Measurements from ENCODE around the gene CHAT.

CHAT gene

DNA sequence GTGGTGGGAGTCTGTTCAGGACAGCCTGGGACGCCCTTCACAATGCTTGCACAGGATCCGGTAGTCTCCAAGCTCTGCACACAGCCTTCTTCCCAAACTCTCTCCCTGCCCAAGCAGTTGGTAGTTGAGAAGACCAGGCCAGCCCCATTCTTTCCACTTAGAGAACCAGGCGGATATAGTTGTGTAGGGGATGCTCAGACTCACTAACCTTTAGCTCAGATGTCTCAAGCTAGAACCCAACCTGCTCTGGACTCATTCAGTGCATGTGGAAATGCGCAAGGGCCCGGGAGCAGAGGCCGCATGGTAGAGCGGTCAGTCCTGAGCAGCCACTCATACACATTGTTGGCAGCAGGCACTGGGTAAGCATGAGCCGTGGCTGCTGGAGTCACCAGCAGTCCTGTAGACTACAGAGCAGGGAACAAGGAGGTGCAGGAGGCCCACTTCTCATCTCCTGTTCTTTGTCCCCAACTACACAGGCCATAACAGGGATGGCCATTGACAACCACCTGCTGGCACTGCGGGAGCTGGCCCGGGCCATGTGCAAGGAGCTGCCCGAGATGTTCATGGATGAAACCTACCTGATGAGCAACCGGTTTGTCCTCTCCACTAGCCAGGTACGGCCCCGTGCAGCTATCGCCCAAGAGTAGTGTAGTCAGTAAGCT lies 48.5 kb downstream of the CHAT start:
- no peak for DNase-seq (ENCODE audit: low read depth)
- no peak for TF ChIP-seq CTCF (conservative IDR thresholded peaks at IDR 0.05; ENCODE audit: low read length)
- no peak overlapping the region for H3K4me3 ChIP-seq (ENCODE audit: low read length)

DNA sequence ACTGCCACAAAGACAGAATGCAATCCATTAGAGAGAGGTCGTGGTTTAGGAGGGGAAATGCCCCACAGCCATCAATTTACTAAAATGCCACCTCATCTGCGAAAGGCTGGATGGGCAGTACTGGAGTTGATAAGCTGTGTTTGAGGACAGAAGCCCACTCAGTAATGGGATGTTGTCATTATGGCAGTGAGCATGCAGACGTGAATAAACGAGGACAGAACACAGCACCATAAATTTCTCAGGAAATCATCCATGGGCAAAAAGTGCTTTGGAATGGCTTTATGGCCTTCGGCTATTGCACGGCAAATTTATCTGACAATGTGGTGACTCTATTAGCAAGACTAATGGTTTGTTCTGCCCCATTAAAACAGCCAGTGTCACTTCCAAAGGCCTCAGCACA lies 49.8 kb downstream of the CHAT start:
- no peak overlapping the region for H3K4me3 ChIP-seq (ENCODE audit: low read length)
- TF ChIP-seq CTCF (conservative IDR thresholded peaks at IDR 0.05; ENCODE audit: low read length) = no peak
- no peak for DNase-seq (ENCODE audit: low read depth)

DNA sequence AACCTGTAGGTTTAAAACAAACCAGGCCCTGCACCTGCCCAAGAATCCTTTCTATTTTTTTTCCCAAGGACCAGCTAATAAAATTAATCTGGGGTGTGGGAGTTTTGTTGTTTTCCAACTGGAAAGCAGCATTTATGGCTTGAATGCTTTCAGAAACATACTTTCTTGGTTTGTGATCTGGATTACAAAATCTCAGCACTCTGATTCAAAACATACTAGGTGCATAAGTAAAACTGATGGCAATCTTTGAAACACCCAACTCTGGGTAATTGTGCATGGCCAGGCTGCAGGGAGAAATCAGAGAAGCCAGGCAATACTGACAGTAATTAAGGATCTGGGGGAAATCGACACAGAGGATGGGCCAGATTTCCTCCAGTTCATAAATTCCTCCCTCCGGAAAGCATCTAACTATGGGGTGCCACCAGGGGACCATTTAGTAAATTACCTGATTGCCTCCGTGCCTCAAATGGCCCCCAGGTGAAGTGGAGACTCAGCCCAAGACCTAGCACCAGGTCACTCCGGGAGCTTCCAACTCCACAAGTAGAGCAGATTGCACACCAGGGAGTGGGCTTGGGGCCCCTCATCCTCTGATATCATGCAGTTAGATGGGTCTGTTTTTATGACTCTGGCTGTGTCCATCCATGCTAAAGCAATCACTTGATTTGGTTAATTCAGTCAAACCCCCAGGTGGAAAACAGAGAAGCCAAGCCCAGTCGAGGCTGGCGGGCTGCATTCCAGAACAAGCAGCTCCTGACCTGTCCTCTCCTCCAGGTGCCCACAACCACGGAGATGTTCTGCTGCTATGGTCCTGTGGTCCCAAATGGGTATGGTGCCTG lies 50.4 kb downstream of the CHAT start:
- H3K4me3 ChIP-seq (ENCODE audit: low read length) = no peak overlapping the region
- no peak for DNase-seq (ENCODE audit: low read depth)
- TF ChIP-seq CTCF (conservative IDR thresholded peaks at IDR 0.05; ENCODE audit: low read length) = no peak

DNA sequence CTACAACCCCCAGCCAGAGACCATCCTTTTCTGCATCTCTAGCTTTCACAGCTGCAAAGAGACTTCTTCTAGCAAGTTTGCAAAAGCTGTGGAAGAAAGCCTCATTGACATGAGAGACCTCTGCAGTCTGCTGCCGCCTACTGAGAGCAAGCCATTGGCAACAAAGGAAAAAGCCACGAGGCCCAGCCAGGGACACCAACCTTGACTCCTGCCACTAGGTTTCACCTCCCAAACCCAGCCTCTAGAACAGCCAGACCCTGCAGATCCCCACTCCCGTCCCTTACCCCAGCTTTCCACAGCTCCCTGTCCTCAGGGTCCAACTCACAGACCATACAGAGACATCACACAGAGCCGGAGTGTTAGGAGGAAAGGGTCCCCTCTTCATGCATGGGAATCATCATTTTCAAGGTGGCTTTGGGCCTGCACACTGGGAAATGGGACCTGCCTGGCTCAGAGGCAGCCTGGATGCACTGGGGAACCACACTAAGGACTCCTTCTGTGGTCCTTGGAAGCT lies 51.1 kb downstream of the CHAT start:
- DNase-seq (ENCODE audit: low read depth) = no peak
- TF ChIP-seq CTCF (conservative IDR thresholded peaks at IDR 0.05; ENCODE audit: low read length) = no peak
- H3K4me3 ChIP-seq (ENCODE audit: low read length) = no peak overlapping the region

- no peak overlapping the region for H3K4me3 ChIP-seq (ENCODE audit: low read length)
- DNase-seq (ENCODE audit: low read depth) = no peak
- TF ChIP-seq CTCF (conservative IDR thresholded peaks at IDR 0.05; ENCODE audit: low read length) = no peak
These were observed 52.3 kb downstream of the CHAT start for GRCh38 chr10:49666054-49666615.

DNA sequence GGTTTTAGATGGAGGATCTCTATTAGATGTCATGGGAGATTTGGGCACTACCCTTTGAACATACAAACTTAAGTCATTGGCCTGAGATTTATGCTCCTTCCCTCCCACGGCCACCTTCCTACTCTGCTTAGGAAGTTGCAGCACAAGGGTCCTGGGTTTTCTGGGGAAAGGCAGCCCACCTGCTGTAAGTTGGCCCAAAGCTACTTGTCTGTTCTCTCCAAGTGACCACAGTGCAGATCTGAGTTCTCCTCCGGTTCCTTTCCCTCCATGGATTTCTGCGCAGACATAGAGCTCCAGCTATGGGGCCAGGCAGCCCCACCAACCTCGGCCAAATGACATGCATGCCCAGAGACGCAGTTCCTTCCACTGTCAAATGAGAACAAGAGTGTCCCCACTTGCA lies 52.8 kb downstream of the CHAT start:
- TF ChIP-seq CTCF (conservative IDR thresholded peaks at IDR 0.05; ENCODE audit: low read length) = no peak
- DNase-seq (ENCODE audit: low read depth) = no peak
- H3K4me3 ChIP-seq (ENCODE audit: low read length) = no peak overlapping the region

All from AG10803 (cell line).